Mesenchymal stem cell (in vitro differentiated cells and primary cell): ENCODE results near the gene TLCD1.
A peak's percentile ranks its signal among the peaks of the same experiment; 100 is the strongest.

ENCODE experiments used
- DNase-seq: peaks from one replicate; pipeline ENCODE4 v3.0.0-alpha.2; 2013
- H2AFZ ChIP-seq: one replicate; pipeline ENCODE4 v1.6.1; 2013; ENCODE audit warnings: low read depth, mild to moderate bottlenecking, control low read depth, inconsistent platforms, low read length, moderate library complexity
- H2AK5ac ChIP-seq: 2 replicates; pipeline ENCODE4 v1.6.1; 2013; ENCODE audit warnings: low read length, moderate library complexity, mild to moderate bottlenecking, inconsistent platforms; ENCODE audit not compliant: severe bottlenecking
- H2BK120ac ChIP-seq: one replicate; pipeline ENCODE4 v1.6.1; 2013; ENCODE audit warnings: low read depth, mild to moderate bottlenecking, inconsistent platforms, low read length, moderate library complexity
- H2BK12ac ChIP-seq, 2 experiments: one replicate each; pipeline ENCODE4 v1.6.1; 2013; ENCODE audit warnings: inconsistent platforms in 2 of 2, low read length in 2 of 2, mild to moderate bottlenecking in 2 of 2, moderate library complexity in 2 of 2, control low read depth in 1 of 2
- H2BK15ac ChIP-seq: one replicate; pipeline ENCODE4 v1.6.1; 2013; ENCODE audit warnings: mild to moderate bottlenecking, low read depth, inconsistent platforms; ENCODE audit not compliant: poor library complexity, severe bottlenecking
- H2BK5ac ChIP-seq: 2 replicates; pipeline ENCODE4 v1.6.1; 2013; ENCODE audit warnings: low read depth, mild to moderate bottlenecking, low read length, control low read depth, inconsistent platforms; ENCODE audit not compliant: poor library complexity, severe bottlenecking
- H3K14ac ChIP-seq, 2 experiments: one replicate each; pipeline ENCODE4 v1.6.1; 2013; ENCODE audit warnings: inconsistent platforms in 2 of 2, low read length in 2 of 2, control low read depth in 1 of 2, mild to moderate bottlenecking in 1 of 2, moderate library complexity in 1 of 2
- H3K18ac ChIP-seq, 2 experiments: one replicate each; pipeline ENCODE4 v1.6.1; 2013; ENCODE audit warnings: inconsistent platforms in 2 of 2, low read length in 2 of 2, control low read depth in 1 of 2, low read depth in 1 of 2, mild to moderate bottlenecking in 1 of 2
- H3K23ac ChIP-seq, 2 experiments: one replicate each; pipeline ENCODE4 v1.6.1; 2013; ENCODE audit warnings: inconsistent platforms in 2 of 2, low read length in 2 of 2, mild to moderate bottlenecking in 2 of 2, moderate library complexity in 2 of 2, control low read depth in 1 of 2
- H3K27ac ChIP-seq: 2 replicates; pipeline ENCODE4 v1.5.1; 2013; ENCODE audit warnings: mild to moderate bottlenecking, moderate library complexity, low read length, control low read depth, inconsistent platforms; ENCODE audit not compliant: poor library complexity, severe bottlenecking
- H3K27me3 ChIP-seq, 2 experiments: 2 replicates each; pipeline versions ENCODE4 v1.6.1 to v1.7.0; 2013; ENCODE audit warnings: low read length in 2 of 2, mild to moderate bottlenecking in 2 of 2, moderate library complexity in 2 of 2, control low read depth in 1 of 2, inconsistent platforms in 1 of 2; ENCODE audit not compliant: control insufficient read depth in 1 of 2, insufficient read depth in 1 of 2
- H3K36me3 ChIP-seq, 2 experiments: 2 replicates each; pipeline versions ENCODE4 v1.6.1 to v1.7.0; 2013; ENCODE audit warnings: low read length in 2 of 2, control low read depth in 1 of 2, inconsistent platforms in 1 of 2, low read depth in 1 of 2, mild to moderate bottlenecking in 1 of 2; ENCODE audit not compliant: insufficient read depth in 2 of 2, control insufficient read depth in 1 of 2
- H3K4ac ChIP-seq, 2 experiments: one replicate each; pipeline ENCODE4 v1.6.1; 2013; ENCODE audit warnings: inconsistent platforms in 2 of 2, low read length in 2 of 2, mild to moderate bottlenecking in 2 of 2, moderate library complexity in 2 of 2, control low read depth in 1 of 2, low read depth in 1 of 2
- H3K4me1 ChIP-seq: 2 replicates; pipeline ENCODE4 v1.6.1; 2013; ENCODE audit warnings: low read depth, low read length, control low read depth; ENCODE audit not compliant: control insufficient read depth, insufficient read depth
- H3K4me2 ChIP-seq: 2 replicates; pipeline ENCODE4 v1.6.1; 2013; ENCODE audit warnings: low read length, mild to moderate bottlenecking, inconsistent platforms; ENCODE audit not compliant: poor library complexity, severe bottlenecking
- H3K4me3 ChIP-seq, 2 experiments: 2 replicates each; pipeline versions ENCODE4 v1.5.1 to v1.7.0; 2013; ENCODE audit warnings: low read length in 2 of 2, mild to moderate bottlenecking in 2 of 2, control low read depth in 1 of 2, low read depth in 1 of 2; ENCODE audit not compliant: insufficient read depth in 1 of 2
- H3K79me1 ChIP-seq: replicated peaks from 2 replicates; pipeline ENCODE4 v1.6.1; 2013; ENCODE audit warnings: mild to moderate bottlenecking, control low read depth, low read length, inconsistent platforms; ENCODE audit not compliant: poor library complexity, severe bottlenecking
- H3K9ac ChIP-seq: 2 replicates; pipeline ENCODE4 v1.7.0; 2013; ENCODE audit warnings: mild to moderate bottlenecking, low read length, moderate library complexity
- H3K9me3 ChIP-seq: 2 replicates; pipeline ENCODE4 v1.7.0; 2013; ENCODE audit warnings: mild to moderate bottlenecking, low read length; ENCODE audit not compliant: control insufficient read depth
- H4K8ac ChIP-seq: one replicate; pipeline ENCODE4 v1.6.1; 2013; ENCODE audit warnings: inconsistent platforms, mild to moderate bottlenecking, low read length, moderate library complexity
- H4K91ac ChIP-seq: one replicate; pipeline ENCODE4 v1.6.1; 2013; ENCODE audit warnings: mild to moderate bottlenecking, low read length, inconsistent platforms
- WGBS: methylation state at CpG from one replicate; pipeline ENCODE4 v1.1.7; 2013; ENCODE audit warnings: mixed read lengths; 5-methylcytosine and 5-hydroxymethylcytosine counted together

Gene TLCD1

DNA sequence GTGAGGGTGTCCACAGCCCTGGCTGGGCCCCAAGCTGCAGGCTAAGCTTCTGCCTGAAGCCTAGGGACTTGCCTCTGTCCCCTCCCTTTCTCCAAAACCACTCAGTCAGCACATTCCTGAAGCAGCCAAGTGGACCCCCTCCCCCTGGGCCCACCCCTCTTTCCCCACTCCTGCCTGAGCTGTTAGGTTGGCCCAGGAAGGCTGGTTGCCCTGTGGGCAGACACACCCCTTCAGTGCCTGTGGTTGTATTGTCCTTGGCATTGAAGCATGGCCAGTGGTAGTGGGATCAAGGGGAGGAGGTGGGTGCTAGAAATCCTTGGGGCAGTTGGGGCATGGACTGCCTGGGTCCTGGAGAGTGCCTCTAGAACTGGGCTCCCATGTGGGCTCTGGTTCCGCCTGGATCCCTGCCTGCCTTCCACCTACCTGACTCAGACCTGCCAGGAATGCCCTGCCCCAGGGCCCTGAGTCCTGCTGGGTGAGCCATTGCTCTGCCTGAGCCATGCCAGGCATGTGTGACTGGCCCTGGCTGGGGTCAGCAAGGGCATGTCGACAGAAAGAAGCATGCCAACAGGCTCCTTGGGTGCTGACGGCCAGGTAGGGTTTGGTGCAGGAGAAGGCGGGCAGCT is 19.9 kb upstream of the TLCD1 start:
- H3K27ac ChIP-seq, result peak overlapping the region; percentile 85
- H2AK5ac ChIP-seq, result no peak overlapping the region
- peak overlapping the region; percentile 99 for H3K9ac ChIP-seq
- H3K27me3 ChIP-seq, result no peaks in the 10 kb centered on the region
- H3K4me2 ChIP-seq, result peak overlapping the region; percentile 56
- H3K4me3 ChIP-seq, result peak overlapping the region; percentile 89 to 91
- H3K14ac ChIP-seq, result peak overlapping the region in 1 of 2 experiments; percentile 97
- peak overlapping the region in 1 of 2 experiments; percentile 63 for H3K18ac ChIP-seq
- H3K9me3 ChIP-seq, result no peaks in the 10 kb centered on the region
- H2BK120ac ChIP-seq, result no peak overlapping the region
- H3K4ac ChIP-seq, result peak overlapping the region; percentile 19 to 20
- DNase-seq, result no peak
- H2BK15ac ChIP-seq, result no peak overlapping the region
- no peak overlapping the region for H2AFZ ChIP-seq
- peaks cover 49% of the 10 kb centered on the region for H3K4me1 ChIP-seq
- H4K8ac ChIP-seq, result no peak overlapping the region
- no peak overlapping the region for H2BK5ac ChIP-seq
- H3K23ac ChIP-seq, result peak overlapping the region in 1 of 2 experiments; percentile 59
- peaks cover 6% of the 10 kb centered on the region for H3K79me1 ChIP-seq
- WGBS, result 89% methylated on average over 4 of the region's 4 CpGs
- peaks cover 43 to 56% of the 10 kb centered on the region in 2 experiments for H3K36me3 ChIP-seq
- peak overlapping the region in 1 of 2 experiments; percentile 11 for H2BK12ac ChIP-seq
- peak overlapping the region; percentile 8 for H4K91ac ChIP-seq

DNA sequence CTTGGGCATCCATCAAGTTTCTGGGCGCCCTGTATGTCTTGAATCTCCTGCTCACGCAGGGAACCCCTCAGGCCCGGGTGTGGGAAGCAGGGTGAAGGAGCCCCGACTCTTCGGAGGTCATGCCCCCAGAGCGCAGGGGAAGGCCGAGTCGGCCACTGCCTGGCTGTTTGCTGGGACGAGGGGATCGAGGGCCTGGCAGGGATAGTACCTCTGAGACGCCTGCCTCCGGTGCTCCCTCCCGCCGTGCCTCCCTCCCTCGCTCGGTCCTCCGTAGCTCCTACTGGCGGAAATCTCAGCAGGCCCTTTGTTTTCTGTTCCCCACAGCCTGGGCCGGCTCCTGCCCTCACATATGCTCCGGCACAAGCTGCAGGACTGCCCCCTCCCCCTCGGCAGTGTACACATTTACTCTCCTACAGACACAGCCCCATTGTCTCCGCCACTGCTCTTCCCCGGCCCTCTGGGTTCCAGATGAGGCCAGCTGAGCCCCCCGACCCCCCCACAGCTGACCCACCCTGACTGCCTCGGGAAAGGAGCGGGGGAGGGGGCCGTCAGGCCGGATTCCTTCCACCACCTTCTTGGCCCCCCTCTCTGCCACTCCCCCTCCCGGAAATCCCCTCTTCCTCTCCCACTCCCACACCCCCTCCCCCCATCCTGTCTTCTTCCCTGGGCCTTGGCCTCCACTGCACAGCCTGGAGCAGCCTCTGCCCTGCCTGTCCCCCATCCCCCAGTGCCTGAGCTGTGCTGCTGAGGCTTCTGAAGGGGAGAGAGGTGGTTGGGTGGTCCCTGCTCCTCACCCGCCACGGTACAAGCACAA is 19.1 kb upstream of the TLCD1 start:
- peak; percentile 61 for DNase-seq
- Histone ChIP-seq H2AFZ (no peak overlapping the region), H3K27me3 (no peaks in the 10 kb centered on the region), H2BK5ac (peak overlapping the region; percentile 78), H3K4ac (peak overlapping the region; percentile 20 to 84), H2BK12ac (peak overlapping the region in 1 of 2 experiments; percentile 32), H3K4me1 (peaks cover 49% of the 10 kb centered on the region), H3K36me3 (peaks cover 38 to 57% of the 10 kb centered on the region in 2 experiments), H3K4me3 (peak overlapping the region; percentile 89 to 91), H3K27ac (peak overlapping the region; percentile 85), H2BK15ac (peak overlapping the region; percentile 84), H2AK5ac (no peak overlapping the region), H3K23ac (peak overlapping the region in 1 of 2 experiments; percentile 77), H3K9ac (peak overlapping the region; percentile 99), H3K18ac (peak overlapping the region; percentile 95 to 96), H2BK120ac (peak overlapping the region; percentile 9), H3K79me1 (peaks cover 4% of the 10 kb centered on the region), H3K9me3 (no peaks in the 10 kb centered on the region), H4K8ac (no peak overlapping the region), H4K91ac (peak overlapping the region; percentile 23), H3K4me2 (peak overlapping the region; percentile 56), H3K14ac (peak overlapping the region in 1 of 2 experiments; percentile 97)
- WGBS, result under 1% methylated on average over 30 of the region's 31 CpGs

DNA sequence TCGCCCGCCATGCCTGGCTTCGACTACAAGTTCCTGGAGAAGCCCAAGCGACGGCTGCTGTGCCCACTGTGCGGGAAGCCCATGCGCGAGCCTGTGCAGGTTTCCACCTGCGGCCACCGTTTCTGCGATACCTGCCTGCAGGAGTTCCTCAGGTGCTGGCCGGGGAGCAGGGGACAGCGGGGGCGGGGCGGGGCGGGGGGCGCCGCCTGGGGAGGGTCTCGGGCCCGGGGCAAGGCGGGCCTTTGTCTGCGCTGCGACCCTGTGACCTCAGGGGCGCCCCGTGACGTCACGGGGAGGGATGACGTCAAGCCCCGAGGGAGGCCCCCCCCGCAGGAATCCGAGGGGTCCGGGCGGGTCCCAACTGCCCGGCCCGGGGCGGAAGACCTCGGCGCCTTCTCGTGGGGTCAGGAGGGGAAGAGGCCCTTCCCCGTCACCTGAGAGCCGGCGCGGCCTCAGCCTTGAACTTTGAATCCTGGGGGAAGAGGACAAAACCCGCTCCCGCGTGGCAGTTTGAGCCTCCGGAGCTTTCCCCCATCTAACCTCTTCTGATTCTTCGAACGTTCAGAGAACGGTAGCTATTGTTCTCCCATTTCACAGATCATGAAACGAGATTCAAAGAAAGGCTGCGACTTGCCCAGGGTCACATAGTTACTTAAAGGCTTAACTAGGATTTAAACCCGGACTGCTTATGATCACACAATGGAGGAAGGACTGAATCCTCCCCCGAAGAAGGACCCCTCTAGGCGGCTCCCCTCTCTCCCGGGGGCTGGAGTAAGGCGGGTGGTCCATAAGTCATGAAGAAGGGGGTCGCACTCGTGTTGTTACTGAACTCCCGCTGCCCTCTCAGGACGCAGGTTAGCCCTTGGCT is 18.3 kb upstream of the TLCD1 start:
- Histone ChIP-seq H2AK5ac (no peak overlapping the region), H3K9ac (peak overlapping the region; percentile 99), H3K23ac (peak overlapping the region in 1 of 2 experiments; percentile 77), H4K91ac (peak overlapping the region; percentile 98), H3K79me1 (peaks cover 3% of the 10 kb centered on the region), H3K9me3 (no peaks in the 10 kb centered on the region), H2BK120ac (peak overlapping the region; percentile 86), H3K4me3 (peak overlapping the region; percentile 89 to 91), H2BK12ac (peak overlapping the region in 1 of 2 experiments; percentile 32), H2BK15ac (peak overlapping the region; percentile 93), H3K4me2 (peak overlapping the region; percentile 77), H3K27ac (peak overlapping the region; percentile 95), H4K8ac (peak overlapping the region; percentile 84), H3K27me3 (no peaks in the 10 kb centered on the region), H3K14ac (peak overlapping the region; percentile 62 to 98), H3K4ac (peak overlapping the region; percentile 97 to 98), H2AFZ (no peak overlapping the region), H3K36me3 (peaks cover 31 to 54% of the 10 kb centered on the region in 2 experiments), H3K18ac (peak overlapping the region; percentile 96 to 99), H2BK5ac (peak overlapping the region; percentile 79), H3K4me1 (peaks cover 46% of the 10 kb centered on the region)
- DNase-seq, result peak; percentile 63
- under 1% methylated on average over 51 of the region's 61 CpGs for WGBS
